GM18907 (cell line): ENCODE results near the gene KANK4.

Experiments
- ATAC-seq: cut with Tn5 transposase; IDR thresholded peaks from one replicate; pipeline ENCODE4 v1.9.1; 2021; ENCODE audit warnings: mild to moderate bottlenecking, moderate library complexity; ENCODE audit not compliant: unreplicated experiment

The KANK4 gene

GRCh38 chr1:62337706-62338631 lies 18.7 kb upstream of the KANK4 start:
- ATAC-seq: no peak

- ATAC-seq: no peak
Observed at GRCh38 chr1:62336995-62337705, 17.9 kb upstream of the KANK4 start.

- no peak for ATAC-seq
Observed at GRCh38 chr1:62336638-62336994, 17.4 kb upstream of the KANK4 start.

GRCh38 chr1:62335656-62336055 lies 16.4 kb upstream of the KANK4 start:
- ATAC-seq: no peak

GRCh38 chr1:62334434-62334985 lies 15.3 kb upstream of the KANK4 start:
- ATAC-seq: no peak

- ATAC-seq: no peak
Observed at GRCh38 chr1:62333441-62333840, 14.2 kb upstream of the KANK4 start.

- ATAC-seq: no peak
Observed at GRCh38 chr1:62327360-62328055, 8.3 kb upstream of the KANK4 start.

- no peak for ATAC-seq
Observed at GRCh38 chr1:62325681-62326080, 6.4 kb upstream of the KANK4 start.

GRCh38 chr1:62325081-62325480 lies 5.8 kb upstream of the KANK4 start:
- ATAC-seq: no peak

GRCh38 chr1:62321446-62321845 lies 2.2 kb upstream of the KANK4 start:
- no peak for ATAC-seq

GRCh38 chr1:62318320-62318755 lies 896 bp downstream of the KANK4 start:
- ATAC-seq: no peak

- ATAC-seq: no peak
Observed at GRCh38 chr1:62317021-62317768, 2.0 kb downstream of the KANK4 start.

- ATAC-seq: no peak
Observed at GRCh38 chr1:62316135-62316534, 3.1 kb downstream of the KANK4 start.

GRCh38 chr1:62315387-62315786 lies 3.8 kb downstream of the KANK4 start:
- no peak for ATAC-seq

- no peak for ATAC-seq
Observed at GRCh38 chr1:62314454-62315350, 4.5 kb downstream of the KANK4 start.

GRCh38 chr1:62312698-62313097 lies 6.5 kb downstream of the KANK4 start:
- ATAC-seq: no peak

- ATAC-seq: no peak
Observed at GRCh38 chr1:62311473-62311943, 7.7 kb downstream of the KANK4 start.

- ATAC-seq: no peak
Observed at GRCh38 chr1:62309906-62310305, 9.3 kb downstream of the KANK4 start.

- no peak for ATAC-seq
Observed at GRCh38 chr1:62308606-62309005, 10.6 kb downstream of the KANK4 start.
